GM21576 (cell line): ENCODE data around the gene ST7L.
"Not testable (repeated sequence)": the region's sequence is repeated elsewhere in the genome, so short reads cannot be mapped to it uniquely, and the experiment has no call there.

Experiments
- ATAC-seq: cut with Tn5 transposase; IDR thresholded peaks from one replicate; pipeline ENCODE4 v1.9.1; 2021; ENCODE audit warnings: mild to moderate bottlenecking, moderate library complexity; ENCODE audit not compliant: unreplicated experiment

ST7L gene, protein sequence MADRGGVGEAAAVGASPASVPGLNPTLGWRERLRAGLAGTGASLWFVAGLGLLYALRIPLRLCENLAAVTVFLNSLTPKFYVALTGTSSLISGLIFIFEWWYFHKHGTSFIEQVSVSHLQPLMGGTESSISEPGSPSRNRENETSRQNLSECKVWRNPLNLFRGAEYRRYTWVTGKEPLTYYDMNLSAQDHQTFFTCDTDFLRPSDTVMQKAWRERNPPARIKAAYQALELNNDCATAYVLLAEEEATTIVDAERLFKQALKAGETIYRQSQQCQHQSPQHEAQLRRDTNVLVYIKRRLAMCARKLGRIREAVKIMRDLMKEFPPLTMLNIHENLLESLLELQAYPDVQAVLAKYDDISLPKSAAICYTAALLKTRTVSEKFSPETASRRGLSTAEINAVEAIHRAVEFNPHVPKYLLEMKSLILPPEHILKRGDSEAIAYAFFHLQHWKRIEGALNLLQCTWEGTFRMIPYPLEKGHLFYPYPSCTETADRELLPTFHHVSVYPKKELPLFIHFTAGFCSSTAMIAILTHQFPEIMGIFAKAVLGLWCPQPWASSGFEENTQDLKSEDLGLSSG

DNA sequence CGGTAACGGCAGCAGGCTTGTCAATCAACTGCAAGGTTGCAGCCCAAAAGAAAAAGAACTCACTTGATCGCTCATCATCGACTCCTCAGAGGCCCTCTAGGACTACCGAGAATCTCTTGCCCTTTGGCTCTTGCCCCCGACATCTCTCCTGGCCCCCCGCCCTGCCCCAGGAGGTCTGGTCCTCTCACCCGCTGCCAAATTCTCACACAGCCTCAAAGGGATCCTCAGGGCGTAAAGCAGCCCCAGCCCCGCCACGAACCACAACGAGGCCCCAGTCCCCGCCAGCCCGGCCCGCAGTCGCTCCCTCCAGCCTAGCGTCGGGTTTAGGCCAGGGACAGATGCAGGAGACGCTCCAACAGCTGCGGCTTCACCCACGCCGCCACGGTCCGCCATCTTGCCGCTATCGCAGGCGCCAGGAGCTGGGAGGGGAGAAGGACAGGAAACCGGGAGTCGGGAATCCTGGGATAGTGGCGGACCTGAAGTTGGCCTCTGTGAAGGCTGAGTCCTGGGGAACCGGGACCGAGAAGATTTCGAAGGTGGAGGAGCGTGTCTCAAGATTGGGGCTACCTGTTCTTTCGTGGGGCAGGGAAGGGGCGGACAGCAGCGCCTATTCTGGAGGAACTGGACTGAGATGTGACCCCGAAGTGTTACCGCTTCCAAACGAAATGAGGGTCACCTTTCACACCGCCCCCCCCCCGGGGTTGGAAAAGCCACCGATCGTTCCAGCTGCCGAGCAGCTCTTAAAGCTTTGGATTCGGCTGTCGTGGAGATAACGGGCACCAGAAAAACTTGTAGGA, at the start of gene ST7L:
ST7L (minus strand) TSS at position 421 of the 797 bp plus-strand sequence; CDS start at position 393, 28 bp downstream.
- no peak for ATAC-seq

DNA sequence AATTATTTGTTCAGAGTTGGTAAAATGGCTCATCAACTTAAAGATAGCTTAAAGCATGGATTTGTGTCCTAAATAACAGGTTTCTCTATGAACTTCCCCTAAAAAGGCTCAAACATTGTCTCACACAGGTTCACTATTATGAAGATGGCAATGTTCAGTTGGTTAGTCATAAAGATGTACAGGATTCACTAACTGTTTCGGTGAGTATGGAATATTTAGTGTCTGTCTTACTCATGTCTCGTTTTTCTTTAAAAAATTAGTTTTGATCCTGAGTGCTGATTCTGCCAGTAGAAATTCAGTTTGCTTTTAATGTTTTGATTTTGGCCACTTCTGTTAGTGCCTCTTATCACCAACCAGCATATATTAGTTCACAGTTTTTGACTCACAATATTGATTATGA, 48.0 kb upstream of the ST7L start:
- ATAC-seq = no peak

DNA sequence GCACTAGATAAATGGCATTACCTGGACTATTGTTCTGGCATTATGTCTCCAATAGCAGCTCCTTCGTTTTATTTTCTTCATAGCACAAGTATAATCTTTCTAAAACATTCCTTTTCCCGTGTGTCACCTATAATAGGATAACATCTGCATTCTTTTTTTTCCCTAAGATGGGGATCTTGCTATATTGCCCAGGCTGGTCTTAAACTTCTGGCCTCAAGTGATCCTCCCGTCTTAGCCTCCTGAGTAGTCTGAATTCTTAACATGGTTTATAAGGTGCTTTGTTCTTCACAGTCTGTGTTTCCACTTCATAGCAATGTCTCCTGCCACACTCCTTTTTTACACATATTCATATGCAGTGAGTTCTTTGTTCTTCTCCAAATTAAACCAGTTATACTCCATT, 46.9 kb upstream of the ST7L start:
- no peak for ATAC-seq

DNA sequence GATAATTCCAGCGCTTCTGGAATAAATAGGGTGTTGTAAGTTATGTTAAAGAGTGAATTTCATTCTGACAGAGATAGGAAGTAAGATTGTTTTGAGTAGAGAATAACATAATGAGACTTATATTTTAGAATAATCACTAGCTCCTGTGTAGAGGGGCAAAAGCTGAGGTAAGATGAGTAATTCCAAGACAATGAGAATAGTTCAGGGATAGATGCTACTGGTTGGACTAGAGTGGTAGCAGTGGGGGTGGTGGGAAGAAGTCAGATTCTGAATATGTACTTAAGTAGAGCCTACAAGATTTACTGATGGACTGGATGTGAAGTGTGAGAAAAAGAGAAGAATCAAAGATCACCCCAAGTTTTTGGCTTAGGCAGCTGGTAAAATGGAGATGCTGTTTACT, 32.3 kb upstream of the ST7L start:
- ATAC-seq = no peak

DNA sequence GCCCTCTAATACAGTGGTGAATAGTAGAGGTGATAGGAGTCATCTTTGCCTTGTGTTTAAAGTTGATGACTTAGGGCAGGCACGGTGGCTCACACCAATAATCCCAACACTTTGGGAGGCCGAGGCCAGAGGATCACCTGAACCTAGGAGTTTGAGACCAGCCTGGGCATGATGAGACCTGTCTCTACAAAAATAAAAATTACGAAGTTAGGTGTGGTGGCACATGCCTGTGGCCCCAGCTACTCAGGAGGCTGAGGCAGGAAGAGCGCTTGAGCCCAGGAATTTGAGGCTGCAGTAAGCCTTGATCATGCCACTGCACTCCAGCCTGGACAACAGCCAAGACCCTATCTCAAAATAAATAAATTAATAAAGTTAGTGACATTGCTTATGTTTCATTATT, 27.3 kb upstream of the ST7L start:
- ATAC-seq = no peak

DNA sequence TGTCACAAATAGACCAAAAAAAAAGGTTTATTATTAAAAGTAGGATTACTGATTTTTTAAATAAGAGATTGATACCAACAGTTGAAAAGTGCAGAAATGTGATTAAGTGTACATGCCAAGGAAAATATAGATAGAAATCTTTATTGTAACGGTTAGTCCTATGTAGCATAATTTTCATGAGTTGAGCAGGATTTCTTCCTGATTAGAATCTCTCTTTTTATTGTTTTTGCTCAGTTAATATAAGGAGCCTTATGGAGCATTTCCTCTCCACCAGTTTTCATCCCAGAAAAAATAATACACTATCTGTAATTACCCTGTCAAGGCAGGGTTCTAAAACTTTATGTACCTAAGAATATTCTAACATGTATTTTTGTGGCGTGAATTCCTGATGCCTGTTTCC, 24.1 kb upstream of the ST7L start:
- ATAC-seq = no peak

DNA sequence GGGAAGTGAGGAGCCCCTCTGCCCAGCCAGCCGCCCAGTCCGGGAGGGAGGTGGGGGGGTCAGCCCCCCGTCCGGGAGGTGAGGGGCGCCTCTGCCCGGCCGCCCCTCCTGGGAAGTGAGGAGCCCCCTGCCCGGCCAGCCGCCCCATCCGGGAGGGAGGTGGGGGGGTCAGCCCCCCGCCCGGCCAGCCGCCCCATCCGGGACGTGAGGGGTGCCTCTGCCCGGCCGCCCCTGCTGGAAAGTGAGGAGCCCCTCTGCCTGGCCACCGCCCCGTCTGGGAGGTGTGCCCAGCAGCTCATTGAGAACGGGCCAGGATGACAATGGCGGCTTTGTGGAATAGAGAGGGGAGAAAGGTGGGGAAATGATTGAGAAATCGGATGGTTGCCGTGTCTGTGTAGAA, 21.5 kb upstream of the ST7L start:
- not testable (repeated sequence) for ATAC-seq

DNA sequence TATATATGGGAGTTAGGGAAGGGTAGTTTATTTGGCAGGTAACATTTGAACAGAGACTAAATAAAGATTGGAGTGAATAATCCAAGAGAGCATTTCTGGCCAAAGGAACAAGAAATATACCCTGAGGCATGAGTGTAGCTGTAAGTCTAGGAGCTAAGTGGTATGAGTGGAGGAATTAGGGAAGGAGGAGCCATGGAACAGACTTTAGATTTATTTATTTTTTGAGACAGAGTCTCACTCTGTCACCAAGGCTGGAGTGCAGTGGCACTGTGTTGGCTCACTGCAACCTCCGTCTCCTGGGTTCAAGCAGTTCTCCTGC, 19.1 kb upstream of the ST7L start:
- no peak for ATAC-seq

DNA sequence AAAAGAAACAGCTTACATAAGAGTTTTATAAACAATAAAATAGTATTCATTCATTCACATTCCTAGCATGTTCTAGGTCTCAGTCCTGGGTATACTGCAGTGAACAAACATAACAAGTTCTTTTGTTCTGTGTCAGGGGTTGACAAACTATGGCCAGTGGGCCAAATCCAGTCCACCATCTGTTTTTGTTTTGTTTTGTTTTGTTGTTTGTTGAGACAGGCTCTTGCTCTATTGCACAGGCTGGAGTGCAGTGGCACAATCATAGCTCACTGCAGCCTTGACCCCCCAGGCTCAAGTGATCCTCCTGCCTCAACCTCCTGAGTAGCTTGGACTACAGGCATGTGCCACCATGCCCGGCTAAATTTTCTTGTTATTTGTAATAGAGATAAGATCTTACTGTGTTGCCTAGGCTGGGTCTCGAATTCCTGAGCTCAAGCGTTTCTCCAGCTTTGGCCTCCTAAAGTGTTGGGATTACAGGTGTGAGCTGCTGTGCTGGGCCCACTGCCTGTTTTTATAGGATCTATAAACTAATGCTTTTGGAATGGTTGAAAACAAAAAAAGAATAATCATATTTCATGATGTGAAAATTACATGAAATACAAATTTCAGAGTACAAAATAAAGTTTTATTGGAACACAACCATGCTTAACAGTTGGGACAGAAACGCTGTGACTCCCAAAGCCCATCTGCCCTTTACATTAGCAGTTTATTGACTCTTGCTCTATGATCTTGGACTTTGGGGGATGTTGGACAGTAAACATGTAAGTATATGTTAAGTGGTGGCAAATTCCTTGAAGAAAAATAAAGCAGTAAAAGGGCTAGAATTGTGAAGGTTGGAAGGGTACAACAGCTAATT, 18.5 kb upstream of the ST7L start:
- ATAC-seq = no peak

DNA sequence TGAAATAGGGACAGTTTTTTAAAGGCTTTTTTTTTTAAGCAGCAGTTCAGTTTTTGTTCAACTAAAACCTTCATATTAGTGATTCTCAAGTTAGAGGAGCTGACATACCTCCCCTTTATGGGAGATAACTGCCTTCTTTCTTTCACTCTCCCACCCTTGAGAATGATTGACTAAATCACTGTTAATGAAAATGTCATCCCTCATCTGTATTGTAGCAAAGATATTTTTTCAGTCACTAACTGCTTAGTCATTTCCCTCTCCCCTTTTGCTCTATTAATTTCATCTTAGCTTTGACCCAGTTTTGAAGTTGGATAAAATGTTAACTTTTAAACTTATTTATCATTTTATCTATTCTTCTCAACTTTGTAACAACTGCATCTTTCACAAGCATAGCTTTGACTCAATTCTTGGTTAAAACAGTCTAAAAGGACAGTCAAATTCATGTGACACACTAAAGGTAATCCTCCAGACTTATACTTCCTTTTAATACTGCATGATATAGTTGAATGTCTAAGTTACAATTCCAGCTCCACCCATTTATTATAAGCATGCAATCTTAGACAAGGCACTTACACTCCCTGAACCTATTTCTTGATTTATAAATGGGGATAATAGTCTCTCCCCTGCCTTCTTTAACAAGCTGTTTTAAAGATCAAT, 17.8 kb upstream of the ST7L start:
- no peak for ATAC-seq

DNA sequence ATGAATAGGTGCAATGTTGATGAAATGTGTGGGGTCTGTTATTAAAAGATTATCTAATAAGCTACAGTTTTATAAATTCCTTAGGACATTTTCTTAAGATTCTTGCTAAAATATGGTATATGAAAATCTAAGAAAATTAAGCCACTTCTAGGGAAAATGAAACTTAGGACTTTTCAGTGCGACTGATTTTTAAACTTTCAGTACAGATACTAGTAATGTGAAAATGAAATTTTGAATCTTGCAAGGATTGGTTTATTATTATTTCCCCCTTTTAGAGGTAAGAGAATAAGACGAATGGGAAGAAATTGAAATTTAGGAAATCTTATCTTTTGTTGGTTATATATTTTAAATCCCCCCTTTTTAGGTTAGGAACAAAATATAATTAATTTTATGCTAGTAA, 17.1 kb upstream of the ST7L start:
- ATAC-seq = no peak

DNA sequence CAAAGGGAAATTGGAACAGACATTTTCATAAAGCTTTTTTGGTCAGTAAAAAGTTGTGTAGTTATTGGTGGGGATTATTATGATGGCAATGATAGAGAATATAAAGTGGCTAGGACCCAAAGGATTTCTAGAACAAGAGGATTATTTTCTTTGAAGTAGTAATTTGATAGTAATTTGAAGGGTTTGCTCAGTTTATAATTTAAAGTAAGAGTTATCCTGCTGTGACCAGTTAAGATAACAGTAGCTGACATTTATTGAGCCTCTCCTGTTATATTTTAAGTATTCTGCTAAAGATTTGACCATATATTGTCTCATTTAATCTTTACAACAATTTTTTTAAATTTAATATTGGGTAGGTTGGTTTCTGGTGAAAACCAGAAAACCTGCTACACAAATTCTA, 15.4 kb upstream of the ST7L start:
- no peak for ATAC-seq

DNA sequence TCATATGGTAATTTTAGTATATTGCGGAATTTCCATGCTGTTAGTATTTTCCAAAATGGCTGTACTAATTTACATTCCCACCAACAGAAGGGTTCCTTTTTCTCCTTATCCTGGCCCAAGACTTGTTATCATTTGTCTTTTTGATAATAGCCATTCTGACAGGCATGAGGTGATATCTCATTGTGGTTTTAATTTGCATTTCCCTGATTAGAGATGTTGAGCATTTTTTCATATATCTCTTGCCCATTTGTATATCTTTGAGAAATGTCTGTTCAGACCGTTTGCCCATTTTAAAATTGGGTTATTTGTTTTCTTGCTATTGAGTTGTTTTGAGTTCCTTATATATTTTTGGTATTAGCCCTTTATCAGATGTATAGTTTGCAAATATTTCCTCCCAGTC, 14.7 kb upstream of the ST7L start:
- ATAC-seq = no peak

DNA sequence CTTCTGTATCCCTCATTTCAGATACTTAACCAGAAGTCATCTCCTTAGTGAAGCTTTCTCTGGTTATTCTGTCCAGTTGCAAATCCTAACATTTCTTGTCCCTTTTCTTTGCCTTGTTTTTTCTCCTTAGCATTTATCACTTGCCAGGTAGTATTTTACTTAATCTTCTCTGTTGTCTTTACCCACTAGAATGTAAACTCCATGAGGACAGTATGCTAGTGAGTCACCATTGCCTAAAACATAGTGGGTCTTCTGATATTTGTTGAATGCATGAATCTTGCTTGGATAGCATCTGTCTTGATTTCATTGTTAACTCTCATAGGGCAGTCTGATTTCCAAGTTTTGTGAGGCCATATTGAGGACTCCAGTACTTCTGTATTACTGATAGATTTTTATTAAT, 10.3 kb upstream of the ST7L start:
- no peak for ATAC-seq

DNA sequence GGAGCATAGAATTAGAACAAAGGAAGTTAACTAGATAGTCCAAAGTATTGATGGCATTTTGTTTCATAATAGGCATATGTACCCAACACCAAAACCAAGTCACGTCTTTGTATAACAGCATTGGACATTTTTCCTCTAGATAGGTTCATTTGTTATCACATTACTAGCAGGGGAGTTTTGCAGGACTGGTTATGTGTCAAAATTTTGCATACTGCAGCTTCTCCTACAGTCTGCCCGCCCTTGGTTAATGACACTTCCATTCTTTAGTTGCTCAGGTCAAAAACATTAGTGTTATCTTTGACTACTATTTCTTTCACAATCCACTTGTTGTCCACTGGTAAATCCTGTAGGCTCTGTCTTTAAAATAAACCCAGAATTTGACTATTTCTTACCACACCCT, 9.6 kb upstream of the ST7L start:
- no peak for ATAC-seq

DNA sequence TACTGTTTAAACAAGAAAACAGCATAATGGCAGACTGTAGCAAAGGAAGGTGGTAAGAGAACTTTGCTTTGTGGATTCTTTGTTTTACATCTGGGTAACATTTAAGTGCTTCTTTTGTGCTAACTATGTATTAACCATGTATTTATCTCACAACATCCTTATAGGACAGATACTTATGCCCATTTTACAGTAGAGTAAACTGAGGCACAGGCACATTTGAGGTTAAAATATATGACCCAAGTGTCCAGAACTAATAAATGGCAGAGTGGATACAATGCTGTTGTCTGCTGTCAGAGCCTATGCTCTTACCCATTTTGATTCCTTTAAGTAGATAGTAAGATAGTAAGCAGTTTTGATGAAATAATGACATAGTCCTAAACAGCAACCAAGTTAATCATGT, 7.9 kb upstream of the ST7L start:
- no peak for ATAC-seq

DNA sequence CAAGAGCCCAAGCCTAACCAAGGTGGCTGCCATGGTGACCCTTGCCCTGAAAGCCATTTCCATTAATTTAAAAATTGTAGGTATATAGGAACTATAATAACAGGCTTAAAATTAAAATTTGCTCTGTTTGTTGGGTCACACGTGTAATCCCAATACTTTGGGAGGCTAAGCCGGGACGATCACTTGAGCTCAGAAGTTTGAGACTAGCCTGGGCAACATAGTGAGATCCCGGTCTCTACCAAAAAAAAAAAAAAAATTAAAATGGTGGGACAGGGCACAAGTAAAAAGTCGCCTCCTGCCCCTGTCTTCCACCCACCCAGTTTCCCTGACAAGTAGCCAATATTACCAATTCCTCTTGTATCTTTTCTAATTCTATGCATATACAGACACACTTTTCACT, 7.3 kb upstream of the ST7L start:
- ATAC-seq = no peak

DNA sequence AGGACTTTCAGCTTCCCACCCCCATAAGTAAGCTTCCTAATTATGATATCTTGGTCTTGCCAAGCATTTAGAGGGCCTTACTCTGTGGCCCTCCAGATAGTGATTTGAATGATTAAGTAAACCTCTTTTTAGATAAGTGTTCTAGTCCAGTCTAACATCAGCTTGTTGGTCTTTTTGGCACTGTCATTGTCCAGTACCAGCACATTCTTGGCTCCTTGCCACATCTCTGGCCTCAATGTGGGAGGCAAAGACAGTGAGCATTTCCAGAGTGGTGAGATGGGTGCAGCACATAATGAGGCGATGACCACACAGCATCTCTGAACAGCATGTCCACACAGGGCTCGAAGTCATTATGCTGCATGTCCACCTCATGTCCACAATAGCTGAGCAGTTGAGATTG, 6.8 kb upstream of the ST7L start:
- no peak for ATAC-seq

DNA sequence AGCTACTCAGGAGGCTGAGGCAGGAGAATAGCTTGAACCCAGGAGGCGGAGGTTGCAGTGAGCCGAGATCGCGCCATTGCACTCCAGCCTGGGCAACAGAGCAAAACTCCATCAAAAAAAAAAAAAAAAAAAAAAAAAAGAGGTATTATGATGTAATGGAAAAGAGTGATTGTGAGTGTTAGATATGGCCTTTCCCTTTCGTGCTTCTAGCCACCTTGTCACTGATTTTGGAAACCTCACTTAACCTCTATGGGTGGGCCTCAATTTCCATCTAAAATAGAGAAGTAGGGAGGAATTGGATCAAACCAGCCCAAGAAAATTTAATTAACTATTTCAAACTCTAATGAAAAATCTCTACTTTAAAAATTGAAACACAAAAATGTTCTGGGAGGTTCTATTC, 5.6 kb upstream of the ST7L start:
- ATAC-seq = not testable (repeated sequence)

DNA sequence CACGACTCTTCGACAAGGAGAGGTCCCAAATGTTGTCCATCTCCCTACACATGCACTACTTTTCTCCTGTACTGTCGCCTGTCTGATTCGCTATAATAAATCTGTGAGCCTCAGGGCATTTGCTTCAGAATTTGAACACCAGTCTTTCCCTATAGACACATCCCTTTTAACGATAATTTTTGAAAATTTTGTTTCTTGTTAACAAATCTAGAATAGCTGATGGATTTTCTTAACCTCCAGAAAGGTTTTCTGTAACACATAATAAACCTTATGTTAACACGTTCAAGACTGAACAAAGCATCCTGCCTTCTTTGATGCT, 1.4 kb upstream of the ST7L start:
- ATAC-seq = no peak
